Adipose tissue (tissue), 3 donors: Measurements from ENCODE around the gene MRC2. TPM values are rescaled to one million over a fixed set of nuclear protein-coding genes. Genes with fewer than 3 reads are reported as not detected.
A peak's percentile ranks its signal among the peaks of the same experiment; 100 is the strongest.
"Not testable (repeated sequence)": the region's sequence is repeated elsewhere in the genome, so short reads cannot be mapped to it uniquely, and the experiment has no call there.

Experiments
- H3K27ac ChIP-seq: one replicate; pipeline ENCODE4 v1.5.1; 2013; ENCODE audit warnings: low read depth, low read length
- WGBS, 3 donors: extraction: QIAGEN DNeasy Blood & Tissue Kit; methylation state at CpG; one replicate each; pipeline ENCODE4 v1.1.7; 2013; 5-methylcytosine and 5-hydroxymethylcytosine counted together
- polyA plus RNA-seq, 3 donors: library from polyadenylated mRNA; stranded (reverse); fragments of 200-250 nt; gene quantifications; one replicate each; pipeline ENCODE4 v1.2.3, GENCODE V29; 2013
- donor health status: healthy with polysubstance abuse.
- donor health status: Bipolar disorder and iron deficiency.
- donor health status: healthy.

The MRC2 gene, protein sequence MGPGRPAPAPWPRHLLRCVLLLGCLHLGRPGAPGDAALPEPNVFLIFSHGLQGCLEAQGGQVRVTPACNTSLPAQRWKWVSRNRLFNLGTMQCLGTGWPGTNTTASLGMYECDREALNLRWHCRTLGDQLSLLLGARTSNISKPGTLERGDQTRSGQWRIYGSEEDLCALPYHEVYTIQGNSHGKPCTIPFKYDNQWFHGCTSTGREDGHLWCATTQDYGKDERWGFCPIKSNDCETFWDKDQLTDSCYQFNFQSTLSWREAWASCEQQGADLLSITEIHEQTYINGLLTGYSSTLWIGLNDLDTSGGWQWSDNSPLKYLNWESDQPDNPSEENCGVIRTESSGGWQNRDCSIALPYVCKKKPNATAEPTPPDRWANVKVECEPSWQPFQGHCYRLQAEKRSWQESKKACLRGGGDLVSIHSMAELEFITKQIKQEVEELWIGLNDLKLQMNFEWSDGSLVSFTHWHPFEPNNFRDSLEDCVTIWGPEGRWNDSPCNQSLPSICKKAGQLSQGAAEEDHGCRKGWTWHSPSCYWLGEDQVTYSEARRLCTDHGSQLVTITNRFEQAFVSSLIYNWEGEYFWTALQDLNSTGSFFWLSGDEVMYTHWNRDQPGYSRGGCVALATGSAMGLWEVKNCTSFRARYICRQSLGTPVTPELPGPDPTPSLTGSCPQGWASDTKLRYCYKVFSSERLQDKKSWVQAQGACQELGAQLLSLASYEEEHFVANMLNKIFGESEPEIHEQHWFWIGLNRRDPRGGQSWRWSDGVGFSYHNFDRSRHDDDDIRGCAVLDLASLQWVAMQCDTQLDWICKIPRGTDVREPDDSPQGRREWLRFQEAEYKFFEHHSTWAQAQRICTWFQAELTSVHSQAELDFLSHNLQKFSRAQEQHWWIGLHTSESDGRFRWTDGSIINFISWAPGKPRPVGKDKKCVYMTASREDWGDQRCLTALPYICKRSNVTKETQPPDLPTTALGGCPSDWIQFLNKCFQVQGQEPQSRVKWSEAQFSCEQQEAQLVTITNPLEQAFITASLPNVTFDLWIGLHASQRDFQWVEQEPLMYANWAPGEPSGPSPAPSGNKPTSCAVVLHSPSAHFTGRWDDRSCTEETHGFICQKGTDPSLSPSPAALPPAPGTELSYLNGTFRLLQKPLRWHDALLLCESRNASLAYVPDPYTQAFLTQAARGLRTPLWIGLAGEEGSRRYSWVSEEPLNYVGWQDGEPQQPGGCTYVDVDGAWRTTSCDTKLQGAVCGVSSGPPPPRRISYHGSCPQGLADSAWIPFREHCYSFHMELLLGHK (N-terminal part only)
- 10 to 100 TPM in 2 of 3 donors, 1 to 10 TPM in 1; 4.1 to 52.2 (median 14.5) TPM for polyA plus RNA-seq

DNA sequence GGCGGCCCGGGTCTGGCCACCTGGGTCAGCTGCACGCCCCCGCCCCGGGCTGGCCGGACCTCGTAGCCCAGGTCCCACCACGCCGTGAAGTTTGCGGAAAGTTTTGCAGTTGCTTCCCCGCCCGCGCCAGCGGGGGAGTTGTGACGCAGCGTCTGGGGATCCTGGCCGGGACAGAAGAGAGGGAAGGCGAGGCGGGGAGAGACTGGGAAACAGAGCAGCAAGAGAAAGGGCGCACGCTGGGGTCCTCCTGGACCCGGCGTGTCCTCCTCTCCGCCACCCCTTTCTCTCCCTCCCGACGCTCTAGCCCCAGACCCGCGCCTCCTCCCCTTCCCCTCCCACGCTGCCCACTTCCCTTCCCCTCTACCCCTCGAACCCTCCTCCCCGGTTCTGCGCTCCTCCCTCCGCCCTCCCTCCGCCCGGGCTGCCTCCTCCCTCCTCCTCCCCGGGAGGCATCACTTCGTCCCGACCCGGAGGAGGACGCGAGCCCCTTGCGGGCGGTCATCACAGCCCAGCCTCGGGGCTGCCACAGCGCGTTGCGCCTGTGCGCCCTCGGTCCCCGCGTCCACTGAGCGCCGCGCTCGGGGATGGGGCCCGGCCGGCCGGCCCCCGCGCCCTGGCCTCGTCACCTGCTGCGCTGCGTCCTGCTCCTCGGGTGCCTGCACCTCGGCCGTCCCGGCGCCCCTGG, at the start of gene MRC2:
MRC2 (plus strand) TSS at position 452 of the 685 bp plus-strand sequence; CDS start at position 585, 133 bp downstream.
- 0 to 1% (median 1%) methylated on average over 46 to 68 of the region's 68 CpGs for WGBS, 3 donors
- peak within 1 kb of the TSS; percentile 72 for H3K27ac ChIP-seq

DNA sequence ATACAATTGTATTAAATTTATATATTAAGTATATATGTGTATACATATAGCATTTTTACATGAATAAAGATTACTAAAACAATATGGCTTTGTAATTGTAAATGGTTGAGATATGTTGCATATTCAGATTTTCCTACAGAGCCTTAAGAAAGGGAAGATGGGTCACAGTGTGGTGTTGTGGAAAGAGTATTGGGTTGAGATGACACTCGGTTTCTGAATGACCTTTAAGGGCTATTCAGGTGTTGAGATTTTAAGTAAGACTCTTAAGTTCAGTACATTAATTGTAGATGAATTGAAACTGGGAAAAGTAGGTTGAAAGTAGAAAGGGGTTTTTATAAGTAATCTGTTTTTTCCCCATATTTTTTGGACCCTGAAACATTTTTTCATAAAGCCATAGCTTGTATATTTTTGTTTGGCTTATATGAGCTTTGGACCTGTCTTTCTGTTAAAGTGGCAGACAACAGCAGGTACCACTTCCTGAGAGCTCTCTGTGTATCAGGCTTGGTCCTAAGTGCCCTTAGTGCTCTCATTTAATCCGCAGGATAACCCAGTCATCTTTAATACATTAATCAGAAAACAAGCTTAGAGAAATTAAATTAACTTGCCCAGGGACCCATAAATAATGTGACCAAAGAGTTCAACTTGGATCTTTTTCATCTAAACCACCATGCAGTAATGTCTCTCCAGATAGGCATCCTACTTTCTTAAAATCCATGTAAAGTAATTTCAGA, 48.5 kb upstream of the MRC2 start:
- 90 to 97% (median 90%) methylated on average over 2 of the region's 2 CpGs for WGBS, 3 donors

DNA sequence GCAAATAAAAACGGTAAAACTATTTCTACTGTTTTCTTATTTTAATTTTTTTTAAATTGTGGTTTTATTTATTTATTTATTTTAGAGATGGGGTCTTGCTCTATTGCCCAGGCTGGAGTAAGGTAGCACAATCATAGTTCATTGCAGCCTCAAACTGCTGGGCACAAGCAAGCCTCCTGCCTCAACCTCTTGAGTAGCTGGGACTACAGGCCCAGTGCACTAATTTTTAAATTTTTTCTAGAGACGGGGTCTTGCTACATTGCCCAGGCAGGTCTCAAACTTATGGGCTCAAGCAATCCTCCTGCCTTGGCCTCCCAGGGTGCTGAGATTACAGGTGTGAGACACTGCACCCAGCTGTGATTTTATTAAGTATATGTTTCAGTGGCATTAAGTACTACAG, 46.5 kb upstream of the MRC2 start:
- 94 to 96% (median 94%) methylated on average over 2 of the region's 2 CpGs for WGBS, 3 donors

More for the DNA sequence above, 48.5 kb upstream of the MRC2 start:
- no peak overlapping the region for H3K27ac ChIP-seq

DNA sequence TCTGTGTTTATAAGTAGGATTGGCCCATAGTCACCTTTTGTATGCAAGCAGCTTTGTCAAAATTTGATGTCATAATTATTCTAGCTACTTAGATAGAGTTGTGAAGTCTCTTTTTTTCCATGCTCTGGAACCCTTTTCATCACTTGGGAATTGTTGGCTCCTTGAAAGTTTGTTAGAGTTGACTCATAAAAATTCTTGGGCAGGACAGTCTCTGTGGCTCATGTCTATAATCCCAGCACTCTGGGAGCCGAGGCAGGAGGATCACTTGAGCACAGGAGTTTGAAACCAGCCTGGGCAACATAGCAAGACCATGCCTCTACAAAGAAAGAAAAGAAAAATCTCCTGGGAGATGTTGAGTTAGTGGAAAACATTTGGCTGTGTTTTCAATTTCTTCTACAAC, 45.7 kb upstream of the MRC2 start:
- no peak overlapping the region for H3K27ac ChIP-seq
- WGBS, 3 donors: 62 to 87% (median 67%) methylated on average over 1 of the region's 1 CpG

More for the DNA sequence above, 46.5 kb upstream of the MRC2 start:
- H3K27ac ChIP-seq: no peak overlapping the region

DNA sequence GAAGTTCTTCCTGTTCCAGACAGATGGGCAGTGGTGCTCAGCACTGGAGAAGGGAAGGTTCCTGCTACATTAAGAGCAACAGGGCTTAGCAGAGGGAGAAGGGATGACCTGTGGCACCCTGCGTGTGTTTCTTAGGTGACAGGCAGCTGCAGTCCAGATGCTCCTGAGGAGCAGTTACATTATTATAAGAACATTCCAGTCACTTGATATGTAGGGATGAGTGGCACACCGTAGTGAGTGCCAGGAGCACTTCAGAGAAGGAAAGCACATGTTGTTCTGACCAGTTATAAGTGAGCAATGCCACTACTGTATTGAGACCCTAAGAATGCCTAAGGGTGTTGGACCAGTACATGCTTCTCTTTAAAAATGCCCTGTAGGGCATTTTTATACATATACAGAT, 39.9 kb upstream of the MRC2 start:
- WGBS, 3 donors: 92 to 94% (median 93%) methylated on average over 2 of the region's 2 CpGs
- no peak overlapping the region for H3K27ac ChIP-seq

DNA sequence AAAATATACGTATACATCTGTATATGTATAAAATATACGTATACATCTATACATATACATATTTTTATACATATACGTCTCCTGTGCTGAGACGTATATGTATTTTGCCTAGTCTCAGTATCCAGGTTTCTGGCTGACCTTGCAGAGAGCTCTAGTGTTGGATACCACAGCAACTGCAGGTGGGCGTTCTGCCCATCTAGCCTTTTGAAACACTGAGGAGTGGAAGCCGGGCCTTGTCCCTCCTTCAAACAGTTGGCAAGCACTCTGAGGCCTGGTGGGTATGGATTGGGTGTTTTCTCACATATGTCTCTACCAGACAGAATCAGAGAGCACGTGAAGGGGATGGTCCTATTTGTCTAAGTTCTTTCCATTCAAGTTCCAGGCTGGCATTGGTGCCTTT, 39.4 kb upstream of the MRC2 start:
- 86 to 92% (median 90%) methylated on average over 7 of the region's 7 CpGs for WGBS, 3 donors
- H3K27ac ChIP-seq: no peak overlapping the region

DNA sequence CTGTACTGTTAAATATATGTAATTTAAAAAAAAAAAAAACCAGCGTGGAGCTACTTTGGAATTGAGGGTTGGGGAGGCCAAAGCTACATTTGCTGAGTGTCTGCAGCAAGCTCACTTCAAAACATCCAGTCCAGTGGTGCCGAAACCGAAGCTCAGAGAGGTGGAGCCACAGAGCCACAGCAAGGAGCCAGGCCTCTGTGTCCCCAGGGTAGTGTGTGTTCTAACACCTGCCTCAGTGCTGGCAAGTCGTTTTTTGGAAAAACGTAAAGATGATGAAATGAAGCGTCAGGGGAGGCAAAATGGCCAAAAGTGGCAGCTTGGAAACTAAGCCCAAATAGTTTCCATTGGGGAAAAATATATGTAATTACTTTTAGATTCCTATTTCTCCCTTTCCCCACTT, 36.1 kb upstream of the MRC2 start:
- H3K27ac ChIP-seq: no peak overlapping the region
- WGBS, 3 donors: 73 to 82% (median 82%) methylated on average over 6 of the region's 6 CpGs

DNA sequence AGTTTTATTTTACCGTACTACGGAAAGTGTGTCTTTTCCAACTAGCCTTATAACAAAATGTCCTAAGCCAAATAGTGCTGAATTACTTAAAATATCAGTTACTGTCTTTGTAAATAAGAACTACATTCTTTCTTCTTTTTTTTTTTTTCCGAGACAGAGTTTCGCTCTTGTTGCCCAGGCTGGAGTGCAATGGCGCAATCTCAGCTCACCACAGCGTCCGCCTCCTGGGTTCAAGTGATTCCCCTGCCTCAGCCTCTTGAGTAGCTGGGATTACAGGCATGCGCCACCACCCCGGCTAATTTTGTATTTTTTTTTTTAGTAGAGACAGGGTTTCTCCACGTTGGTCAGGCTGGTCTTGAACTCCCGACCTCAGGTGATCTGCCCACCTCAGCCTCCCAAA, 35.6 kb upstream of the MRC2 start:
- WGBS, 3 donors: 74 to 92% (median 81%) methylated on average over 11 of the region's 11 CpGs
- not testable (repeated sequence) for H3K27ac ChIP-seq

DNA sequence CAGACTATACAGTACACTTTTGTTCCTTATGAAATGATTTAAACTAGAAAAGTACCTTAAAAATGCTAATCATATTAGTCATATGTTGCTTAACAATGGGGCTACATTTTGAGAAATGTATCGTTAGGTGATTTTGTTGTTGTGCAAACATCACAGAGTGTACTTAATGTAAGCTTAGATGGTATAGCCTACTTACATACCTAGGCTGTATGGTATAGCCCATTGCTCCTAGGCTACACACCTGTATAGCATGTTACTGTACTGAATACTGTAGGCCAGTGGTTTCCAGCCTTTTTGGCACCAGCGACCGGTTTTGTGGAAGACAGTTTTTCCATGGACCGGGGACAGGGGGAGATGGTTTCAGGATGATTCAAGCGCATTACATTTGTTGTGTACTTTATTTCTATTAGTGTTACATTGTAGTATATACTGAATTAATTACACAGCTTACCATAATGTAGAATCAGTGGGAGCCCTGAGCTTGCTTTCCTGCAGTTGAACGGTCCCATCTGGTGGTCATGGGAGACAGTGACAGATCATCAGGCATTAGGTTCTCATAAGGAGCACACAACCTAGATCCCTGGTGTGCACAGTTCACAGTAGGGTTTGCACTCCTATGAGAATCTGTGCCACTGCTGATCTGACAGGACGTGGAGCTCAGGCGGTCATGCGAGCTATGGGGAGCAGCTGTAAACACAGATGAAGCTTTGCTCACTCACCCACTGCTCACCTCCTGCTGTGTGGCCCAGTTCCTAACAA, 35.0 kb upstream of the MRC2 start:
- H3K27ac ChIP-seq: no peak overlapping the region
- 87 to 90% (median 89%) methylated on average over 9 of the region's 9 CpGs for WGBS, 3 donors

DNA sequence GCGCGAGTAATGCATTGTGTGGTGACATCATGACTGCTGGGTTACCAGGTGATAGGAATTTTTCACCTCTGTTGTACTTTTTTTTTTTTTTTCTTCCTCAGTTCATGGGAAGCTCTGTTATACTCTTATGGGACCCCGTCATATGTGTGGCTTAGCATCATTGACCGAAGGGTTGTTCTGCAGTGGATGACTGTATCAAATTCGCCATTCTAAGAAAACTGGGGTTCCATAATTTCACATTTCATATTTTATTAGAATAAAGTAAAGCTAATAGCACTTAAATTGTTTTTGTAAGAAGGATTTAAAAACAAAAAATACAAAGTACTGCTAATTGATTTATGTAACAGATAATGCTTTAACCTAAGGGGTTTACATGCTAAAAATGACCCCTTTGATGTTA, 32.0 kb upstream of the MRC2 start:
- no peak overlapping the region for H3K27ac ChIP-seq
- WGBS, 3 donors: 98 to 99% (median 99%) methylated on average over 5 of the region's 5 CpGs

DNA sequence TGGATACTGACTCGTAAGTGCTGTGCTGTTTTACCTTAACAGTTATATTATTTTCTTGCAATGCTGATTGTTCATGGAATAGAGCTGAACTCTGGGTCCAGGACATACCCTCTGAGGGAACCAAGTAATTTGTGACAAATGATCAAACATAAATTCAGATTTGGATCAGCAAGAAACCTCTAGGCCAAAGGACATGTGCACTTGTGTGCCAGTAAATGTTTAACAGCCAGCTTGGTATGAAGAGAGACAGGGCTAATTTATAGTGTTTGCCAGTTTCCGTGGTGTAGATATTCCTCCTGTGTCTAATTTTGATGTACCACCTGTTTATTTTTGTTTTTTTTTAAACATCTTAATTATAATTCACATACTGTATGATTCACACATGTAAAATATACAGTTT, 30.8 kb upstream of the MRC2 start:
- 88 to 93% (median 92%) methylated on average over 2 of the region's 2 CpGs for WGBS, 3 donors
- H3K27ac ChIP-seq: no peak overlapping the region

DNA sequence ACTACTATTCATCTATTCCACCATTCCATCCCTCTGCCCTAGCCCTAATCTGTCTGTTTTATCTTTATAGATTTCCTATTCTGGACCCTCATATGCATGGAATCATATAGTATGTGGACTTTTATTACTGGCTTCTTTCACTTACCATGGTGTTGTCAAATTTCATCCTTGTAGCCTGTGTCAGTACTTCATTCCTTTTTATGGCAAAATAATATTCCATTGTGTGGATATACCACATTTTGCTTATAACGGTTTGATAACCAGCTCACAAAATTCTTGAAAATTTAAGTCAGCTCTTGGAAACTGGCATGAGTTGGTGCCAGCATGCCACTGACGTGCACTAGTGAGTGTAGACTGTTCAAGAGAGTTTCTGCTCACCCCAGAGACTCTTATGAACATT, 30.3 kb upstream of the MRC2 start:
- 90 to 99% (median 93%) methylated on average over 2 of the region's 2 CpGs for WGBS, 3 donors
- no peak overlapping the region for H3K27ac ChIP-seq

DNA sequence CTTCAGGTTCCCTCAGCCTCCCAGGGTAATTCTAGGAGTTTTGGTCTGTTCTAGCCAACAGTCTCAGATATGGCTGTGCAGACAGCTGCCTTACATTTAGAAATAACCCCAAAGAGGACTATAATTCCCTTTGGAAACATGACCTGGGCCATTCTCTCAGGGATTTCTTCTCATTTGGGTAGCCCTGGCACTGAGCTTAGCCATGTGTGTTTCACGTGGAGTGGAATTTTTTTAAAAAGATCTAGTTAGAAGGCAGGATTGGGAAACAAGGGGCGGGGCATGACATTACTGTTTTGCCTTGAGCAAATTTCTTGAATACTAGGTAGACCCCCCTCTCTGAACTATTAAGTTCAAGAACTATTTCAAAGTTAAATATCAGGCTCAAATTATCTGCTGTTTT, 29.6 kb upstream of the MRC2 start:
- 60 to 92% (median 69%) methylated on average over 2 of the region's 2 CpGs for WGBS, 3 donors
- no peak overlapping the region for H3K27ac ChIP-seq

DNA sequence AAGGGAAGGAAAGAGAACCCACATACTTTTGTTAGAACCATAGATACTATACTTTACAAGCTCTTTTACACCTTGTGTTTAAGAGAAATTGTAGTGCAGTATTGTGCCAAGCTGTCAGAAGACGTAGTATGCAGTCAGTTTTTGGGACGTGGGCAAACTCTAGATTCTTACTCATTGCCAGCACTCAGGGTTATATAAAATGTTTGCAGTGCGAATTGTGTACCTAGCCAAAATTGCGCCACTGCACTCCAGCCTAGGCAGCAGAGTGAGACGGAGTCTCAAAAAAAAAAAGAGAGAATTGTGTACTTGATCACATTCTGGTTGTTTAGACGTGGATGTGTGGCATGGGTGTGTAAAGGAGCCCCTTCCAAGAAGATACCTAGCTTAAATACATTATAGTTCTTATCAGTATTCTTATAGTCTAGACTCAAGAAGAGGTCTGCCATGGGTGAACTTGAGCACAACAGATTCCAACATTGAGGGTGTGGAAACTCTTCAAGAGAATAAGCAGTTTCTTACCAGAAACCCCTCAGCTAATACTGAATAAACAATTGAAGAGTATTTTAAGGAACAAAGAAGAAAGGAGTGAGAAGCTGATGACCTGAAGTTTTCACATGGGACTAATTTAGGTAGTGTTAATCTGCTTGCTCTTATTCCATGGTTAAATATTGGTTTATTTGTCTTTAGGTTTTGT, 27.4 kb upstream of the MRC2 start:
- 90 to 94% (median 92%) methylated on average over 6 of the region's 6 CpGs for WGBS, 3 donors
- H3K27ac ChIP-seq: no peak overlapping the region

DNA sequence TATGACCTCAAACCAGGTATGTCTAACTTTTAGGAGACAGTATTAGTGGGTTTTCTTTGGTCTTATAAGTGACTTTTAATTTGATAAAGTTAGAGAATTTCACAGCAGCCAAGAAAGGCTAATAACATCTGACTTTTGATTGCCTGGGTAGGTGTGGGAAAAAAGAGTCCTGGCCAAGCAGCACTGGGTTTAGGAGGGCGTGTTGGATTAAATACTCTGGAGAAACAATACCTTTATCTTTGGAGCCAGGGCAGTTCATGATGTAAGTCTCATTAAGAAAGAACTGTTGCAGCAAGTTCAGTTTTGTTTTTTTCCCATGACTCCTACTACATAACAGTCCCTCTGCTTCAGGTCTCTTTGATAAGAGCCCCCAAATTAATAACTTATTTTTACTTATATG, 26.7 kb upstream of the MRC2 start:
- WGBS, 3 donors: 40 to 64% (median 58%) methylated on average over 1 of the region's 1 CpG
- H3K27ac ChIP-seq: no peak overlapping the region

DNA sequence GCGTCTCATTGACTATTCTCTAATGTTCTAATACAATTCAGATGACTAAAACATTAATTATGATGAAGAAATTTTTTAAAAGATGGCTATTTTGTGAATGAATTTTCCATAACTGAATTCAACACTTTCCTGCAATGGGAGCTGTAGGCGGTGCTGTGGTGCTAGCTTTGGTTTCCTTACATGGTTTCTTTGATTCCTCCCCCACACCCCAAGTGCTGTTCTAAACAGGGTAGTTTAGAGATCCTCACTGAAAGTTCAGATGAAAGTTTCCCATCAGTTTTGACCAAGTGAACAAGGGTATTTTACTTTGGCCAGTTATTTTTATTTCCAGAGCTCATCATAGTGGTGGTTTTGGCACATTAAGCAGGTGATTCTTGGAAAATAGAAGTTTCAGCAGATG, 26.0 kb upstream of the MRC2 start:
- WGBS, 3 donors: 78 to 95% (median 79%) methylated on average over 2 of the region's 2 CpGs
- no peak overlapping the region for H3K27ac ChIP-seq
